Measurements from ENCODE around the gene PRKCE.

- TF ChIP-seq EZH2 (IDR thresholded peaks at IDR 0.05; ENCODE audit: borderline replicate concordance, low read length) = no peak
- TF ChIP-seq CTCF (conservative IDR thresholded peaks at IDR 0.05 in 1 of 2, IDR thresholded peaks at IDR 0.05 in 1 of 2; ENCODE audit: extremely low read depth in 1 of 2, insufficient read depth in 1 of 2, low read depth in 1 of 2, low read length in 2 of 2) = no peak
Observed at GRCh38 chr2:45867800-45868199, 216.3 kb downstream of the PRKCE start.

Data from mammary epithelial cell (primary cell).